ENCODE measurements around the gene CEP19.

GRCh38 chr3:196740481-196741248 lies 28.6 kb upstream of the CEP19 start:
- no peak for TF ChIP-seq POLR2A (IDR thresholded peaks at IDR 0.05)
- TF ChIP-seq CTCF (IDR thresholded peaks at IDR 0.05) = no peak
